Nephron progenitor cell (in vitro differentiated cells): ENCODE measurements around the gene B4GALT3.
A peak's percentile ranks its signal among the peaks of the same experiment; 100 is the strongest.

Experiments used
- DNase-seq: peaks from one replicate; pipeline ENCODE4 v3.0.0; 2021
- H3K27ac Mint-ChIP-seq: 2 replicates; pipeline ENCODE4 v1.8.0; 2021; ENCODE audit warnings: mild to moderate bottlenecking, moderate library complexity, mixed read lengths
- H3K27me3 Mint-ChIP-seq: 2 replicates; pipeline ENCODE4 v1.8.0; 2021; ENCODE audit warnings: mild to moderate bottlenecking, low read depth, mixed read lengths; ENCODE audit not compliant: poor library complexity
- H3K36me3 Mint-ChIP-seq: 2 replicates; pipeline ENCODE4 v1.8.0; 2021; ENCODE audit warnings: low read depth, mixed read lengths
- H3K4me1 Mint-ChIP-seq: 2 replicates; pipeline ENCODE4 v1.8.0; 2021; ENCODE audit warnings: mixed read lengths
- H3K4me3 Mint-ChIP-seq: 2 replicates; pipeline ENCODE4 v1.8.0; 2021; ENCODE audit warnings: mild to moderate bottlenecking, moderate library complexity, mixed read lengths
- H3K9me3 Mint-ChIP-seq: 2 replicates; pipeline ENCODE4 v1.8.0; 2021; ENCODE audit warnings: mild to moderate bottlenecking, moderate library complexity, mixed read lengths
- CTCF ChIP-seq: fragments of 200-600 bp; sonication (generic); IDR thresholded peaks from 2 replicates; pipeline ENCODE4 v1.5.0; 2021; ENCODE audit warnings: antibody characterized with exemption

The B4GALT3 gene

GRCh38 chr1:161207173-161207572 is 29.9 kb upstream of the B4GALT3 start:
- H3K4me3 Mint-ChIP-seq, result no peak overlapping the region
- TF ChIP-seq CTCF, result no peak
- no peaks in the 10 kb centered on the region for H3K9me3 Mint-ChIP-seq
- DNase-seq, result no peak
- peaks cover 65% of the 10 kb centered on the region for H3K36me3 Mint-ChIP-seq
- no peak overlapping the region for H3K27ac Mint-ChIP-seq
- H3K4me1 Mint-ChIP-seq, result peaks cover 37% of the 10 kb centered on the region
- H3K27me3 Mint-ChIP-seq, result no peaks in the 10 kb centered on the region

GRCh38 chr1:161206411-161207140 is 29.3 kb upstream of the B4GALT3 start:
- Mint-ChIP-seq H3K27ac (no peak overlapping the region), H3K9me3 (no peaks in the 10 kb centered on the region), H3K36me3 (peaks cover 59% of the 10 kb centered on the region), H3K27me3 (no peaks in the 10 kb centered on the region), H3K4me1 (peaks cover 43% of the 10 kb centered on the region), H3K4me3 (no peak overlapping the region)
- no peak for TF ChIP-seq CTCF
- no peak for DNase-seq

GRCh38 chr1:161201836-161202712 is 24.8 kb upstream of the B4GALT3 start, which contains the start of gene NDUFS2:
TSS of gene NDUFS2 (plus strand) at chr1:161202367. CDS start at chr1:161202386, 19 bp downstream.
- Mint-ChIP-seq H3K27me3 (peaks cover 3% of the 10 kb centered on the region), H3K4me1 (peaks cover 74% of the 10 kb centered on the region), H3K9me3 (no peaks in the 10 kb centered on the region), H3K36me3 (peaks cover 30% of the 10 kb centered on the region), H3K4me3 (peak within 1 kb of the TSS; percentile 91), H3K27ac (peak within 1 kb of the TSS; percentile 97)
- peak; percentile 92 for DNase-seq
- peak; percentile 10 for TF ChIP-seq CTCF

GRCh38 chr1:161200992-161201835 is 23.9 kb upstream of the B4GALT3 start:
- Mint-ChIP-seq H3K4me1 (peaks cover 79% of the 10 kb centered on the region), H3K27me3 (peaks cover 3% of the 10 kb centered on the region), H3K9me3 (no peaks in the 10 kb centered on the region), H3K27ac (peak overlapping the region; percentile 90), H3K4me3 (peak overlapping the region; percentile 91), H3K36me3 (peaks cover 21% of the 10 kb centered on the region)
- DNase-seq, result no peak
- no peak for TF ChIP-seq CTCF

- no peaks in the 10 kb centered on the region for H3K9me3 Mint-ChIP-seq
- peaks cover 79% of the 10 kb centered on the region for H3K4me1 Mint-ChIP-seq
- peak overlapping the region; percentile 51 for H3K27ac Mint-ChIP-seq
- no peak for DNase-seq
- no peak overlapping the region for H3K4me3 Mint-ChIP-seq
- peaks cover 16% of the 10 kb centered on the region for H3K36me3 Mint-ChIP-seq
- peaks cover 3% of the 10 kb centered on the region for H3K27me3 Mint-ChIP-seq
- no peak for TF ChIP-seq CTCF
These were observed 23.2 kb upstream of the B4GALT3 start for GRCh38 chr1:161200421-161200991.
